ENCODE data around the gene SLMAP.

Gene SLMAP

DNA sequence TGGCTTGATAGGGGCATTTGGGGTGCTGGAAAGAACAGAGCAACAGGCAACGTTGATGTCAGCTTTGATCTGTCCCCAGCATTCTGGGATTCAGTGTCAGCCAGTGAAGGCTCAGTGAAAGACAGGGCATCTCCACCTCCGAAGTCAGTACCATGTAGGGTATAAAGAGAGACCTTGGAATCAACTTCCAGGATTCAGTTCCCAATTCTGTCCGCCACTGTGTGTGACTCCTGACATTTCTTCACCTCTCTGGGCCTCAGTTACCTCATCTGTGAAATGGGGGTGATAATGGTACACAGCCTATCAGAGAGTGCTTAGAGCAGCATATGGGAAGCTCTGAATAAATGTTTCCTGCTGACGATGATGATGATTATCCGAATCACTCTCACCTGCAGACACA, 196.5 kb downstream of the SLMAP start:
- DNase-seq (ENCODE audit: low read depth in 1 of 2, low spot score in 1 of 2), result no peak
- H3K27ac ChIP-seq (replicated peaks), result no peak overlapping the region
- no peak overlapping the region for H3K4me3 ChIP-seq (replicated peaks; ENCODE audit: insufficient read depth, low read length)
- H3K27me3 ChIP-seq (ENCODE audit: insufficient read depth, poor library complexity, severe bottlenecking), result no peaks in the 10 kb centered on the region
- TF ChIP-seq, protein P1, sequence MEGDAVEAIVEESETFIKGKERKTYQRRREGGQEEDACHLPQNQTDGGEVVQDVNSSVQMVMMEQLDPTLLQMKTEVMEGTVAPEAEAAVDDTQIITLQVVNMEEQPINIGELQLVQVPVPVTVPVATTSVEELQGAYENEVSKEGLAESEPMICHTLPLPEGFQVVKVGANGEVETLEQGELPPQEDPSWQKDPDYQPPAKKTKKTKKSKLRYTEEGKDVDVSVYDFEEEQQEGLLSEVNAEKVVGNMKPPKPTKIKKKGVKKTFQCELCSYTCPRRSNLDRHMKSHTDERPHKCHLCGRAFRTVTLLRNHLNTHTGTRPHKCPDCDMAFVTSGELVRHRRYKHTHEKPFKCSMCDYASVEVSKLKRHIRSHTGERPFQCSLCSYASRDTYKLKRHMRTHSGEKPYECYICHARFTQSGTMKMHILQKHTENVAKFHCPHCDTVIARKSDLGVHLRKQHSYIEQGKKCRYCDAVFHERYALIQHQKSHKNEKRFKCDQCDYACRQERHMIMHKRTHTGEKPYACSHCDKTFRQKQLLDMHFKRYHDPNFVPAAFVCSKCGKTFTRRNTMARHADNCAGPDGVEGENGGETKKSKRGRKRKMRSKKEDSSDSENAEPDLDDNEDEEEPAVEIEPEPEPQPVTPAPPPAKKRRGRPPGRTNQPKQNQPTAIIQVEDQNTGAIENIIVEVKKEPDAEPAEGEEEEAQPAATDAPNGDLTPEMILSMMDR (IDR thresholded peaks at IDR 0.05; ENCODE audit: insufficient read depth, low read length), result no peak
- TF ChIP-seq POLR2AphosphoS5 (IDR thresholded peaks at IDR 0.05; ENCODE audit: low read depth) (no peak), SPI1 (IDR thresholded peaks at IDR 0.05; ENCODE audit: borderline replicate concordance, low read depth) (no peak), GABPA (IDR thresholded peaks at IDR 0.05; ENCODE audit: low read depth) (no peak)
- TF ChIP-seq, protein P2, sequence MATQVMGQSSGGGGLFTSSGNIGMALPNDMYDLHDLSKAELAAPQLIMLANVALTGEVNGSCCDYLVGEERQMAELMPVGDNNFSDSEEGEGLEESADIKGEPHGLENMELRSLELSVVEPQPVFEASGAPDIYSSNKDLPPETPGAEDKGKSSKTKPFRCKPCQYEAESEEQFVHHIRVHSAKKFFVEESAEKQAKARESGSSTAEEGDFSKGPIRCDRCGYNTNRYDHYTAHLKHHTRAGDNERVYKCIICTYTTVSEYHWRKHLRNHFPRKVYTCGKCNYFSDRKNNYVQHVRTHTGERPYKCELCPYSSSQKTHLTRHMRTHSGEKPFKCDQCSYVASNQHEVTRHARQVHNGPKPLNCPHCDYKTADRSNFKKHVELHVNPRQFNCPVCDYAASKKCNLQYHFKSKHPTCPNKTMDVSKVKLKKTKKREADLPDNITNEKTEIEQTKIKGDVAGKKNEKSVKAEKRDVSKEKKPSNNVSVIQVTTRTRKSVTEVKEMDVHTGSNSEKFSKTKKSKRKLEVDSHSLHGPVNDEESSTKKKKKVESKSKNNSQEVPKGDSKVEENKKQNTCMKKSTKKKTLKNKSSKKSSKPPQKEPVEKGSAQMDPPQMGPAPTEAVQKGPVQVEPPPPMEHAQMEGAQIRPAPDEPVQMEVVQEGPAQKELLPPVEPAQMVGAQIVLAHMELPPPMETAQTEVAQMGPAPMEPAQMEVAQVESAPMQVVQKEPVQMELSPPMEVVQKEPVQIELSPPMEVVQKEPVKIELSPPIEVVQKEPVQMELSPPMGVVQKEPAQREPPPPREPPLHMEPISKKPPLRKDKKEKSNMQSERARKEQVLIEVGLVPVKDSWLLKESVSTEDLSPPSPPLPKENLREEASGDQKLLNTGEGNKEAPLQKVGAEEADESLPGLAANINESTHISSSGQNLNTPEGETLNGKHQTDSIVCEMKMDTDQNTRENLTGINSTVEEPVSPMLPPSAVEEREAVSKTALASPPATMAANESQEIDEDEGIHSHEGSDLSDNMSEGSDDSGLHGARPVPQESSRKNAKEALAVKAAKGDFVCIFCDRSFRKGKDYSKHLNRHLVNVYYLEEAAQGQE (IDR thresholded peaks at IDR 0.05; ENCODE audit: insufficient replicate concordance, low read depth), result no peak

DNA sequence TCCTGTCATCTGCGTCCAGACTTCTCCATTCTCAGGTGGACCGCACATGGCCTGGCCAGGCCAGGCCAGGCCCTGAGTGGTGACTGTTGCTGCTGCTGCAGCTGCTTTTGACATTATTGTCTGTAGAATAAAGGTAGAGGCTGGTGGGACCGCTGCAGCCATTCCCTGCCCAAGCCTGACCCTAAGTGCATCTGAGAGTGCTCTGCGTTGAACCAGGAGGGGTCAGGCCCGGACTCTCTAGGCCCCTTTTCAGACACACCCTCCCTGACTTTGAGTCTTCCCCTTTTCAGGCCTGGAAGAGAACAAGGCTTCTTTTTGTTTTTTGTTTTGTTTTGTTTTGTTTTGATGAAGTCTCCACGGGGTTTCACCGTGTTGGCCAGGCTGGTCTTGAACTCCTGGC, 197.5 kb downstream of the SLMAP start:
- TF ChIP-seq GABPA (IDR thresholded peaks at IDR 0.05; ENCODE audit: low read depth) (no peak), POLR2AphosphoS5 (IDR thresholded peaks at IDR 0.05; ENCODE audit: low read depth) (no peak), SPI1 (IDR thresholded peaks at IDR 0.05; ENCODE audit: borderline replicate concordance, low read depth) (no peak)
- TF ChIP-seq, protein P1 (IDR thresholded peaks at IDR 0.05; ENCODE audit: insufficient read depth, low read length), result no peak
- TF ChIP-seq, protein P2 (IDR thresholded peaks at IDR 0.05; ENCODE audit: insufficient replicate concordance, low read depth), result no peak
- DNase-seq (ENCODE audit: low read depth in 1 of 2, low spot score in 1 of 2), result no peak
- no peak overlapping the region for H3K27ac ChIP-seq (replicated peaks)
- H3K4me3 ChIP-seq (replicated peaks; ENCODE audit: insufficient read depth, low read length), result no peak overlapping the region
- H3K27me3 ChIP-seq (ENCODE audit: insufficient read depth, poor library complexity, severe bottlenecking), result no peaks in the 10 kb centered on the region

DNA sequence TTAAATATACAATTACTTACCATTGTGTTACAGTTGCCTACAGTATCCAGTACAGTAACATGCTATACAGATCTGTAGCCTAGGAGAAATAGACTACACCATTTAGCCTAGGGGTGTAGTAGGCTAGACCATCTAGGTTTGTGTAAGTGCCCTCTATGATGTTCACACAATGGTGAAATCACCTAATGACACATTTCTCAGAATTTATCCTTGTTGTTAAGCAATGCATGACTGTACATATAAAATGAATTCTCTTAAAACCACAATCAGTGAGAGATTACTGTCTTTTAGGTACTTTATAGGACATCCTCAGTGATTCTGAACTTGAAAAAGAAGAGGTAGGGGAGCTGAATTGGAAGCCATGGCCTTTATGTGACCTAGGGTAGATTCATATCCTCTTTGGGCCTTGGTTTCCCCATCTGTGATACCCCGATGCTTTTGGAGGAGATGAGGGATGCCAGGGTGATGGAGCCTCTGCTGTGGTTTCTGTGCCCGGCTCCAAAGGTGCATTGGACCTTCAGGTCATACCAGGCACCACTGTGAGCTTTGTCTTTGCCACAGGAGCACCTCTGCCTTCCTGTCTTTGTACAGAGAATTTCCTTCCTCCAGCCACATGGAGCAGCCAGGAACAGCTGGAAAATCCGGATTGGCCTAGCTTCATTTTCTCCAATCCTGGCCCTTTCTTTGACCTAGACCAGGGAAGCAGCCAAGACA, 200.2 kb downstream of the SLMAP start:
- DNase-seq (ENCODE audit: low read depth in 1 of 2, low spot score in 1 of 2), result no peak

More for the DNA sequence above, 200.2 kb downstream of the SLMAP start:
- Histone ChIP-seq H3K27ac (replicated peaks) (no peak overlapping the region), H3K4me3 (replicated peaks; ENCODE audit: insufficient read depth, low read length) (no peak overlapping the region), H3K27me3 (ENCODE audit: insufficient read depth, poor library complexity, severe bottlenecking) (no peaks in the 10 kb centered on the region)
- TF ChIP-seq, protein P2 (IDR thresholded peaks at IDR 0.05; ENCODE audit: insufficient replicate concordance, low read depth), result no peak
- no peak for TF ChIP-seq POLR2AphosphoS5 (IDR thresholded peaks at IDR 0.05; ENCODE audit: low read depth)
- no peak for TF ChIP-seq GABPA (IDR thresholded peaks at IDR 0.05; ENCODE audit: low read depth)
- TF ChIP-seq, protein P1 (IDR thresholded peaks at IDR 0.05; ENCODE audit: insufficient read depth, low read length), result no peak
- TF ChIP-seq SPI1 (IDR thresholded peaks at IDR 0.05; ENCODE audit: borderline replicate concordance, low read depth), result no peak

All from HL-60 (cell line).